NT2/D1 (cell line): Measurements from ENCODE around the gene MCU.

ENCODE experiments used
- DNase-seq: peaks from one replicate; pipeline ENCODE4 v3.0.0-alpha.2; 2011; ENCODE audit warnings: low read depth, low spot score
- H3K27me3 ChIP-seq: 2 replicates; pipeline ENCODE4 v1.6.0; 2011; ENCODE audit warnings: mild to moderate bottlenecking; ENCODE audit not compliant: insufficient read length, insufficient read depth
- H3K36me3 ChIP-seq: 2 replicates; pipeline ENCODE4 v1.6.1; 2011; ENCODE audit warnings: mild to moderate bottlenecking, low read length, mixed read lengths; ENCODE audit not compliant: insufficient read depth, insufficient read length
- H3K4me1 ChIP-seq: 2 replicates; pipeline ENCODE4 v1.5.1; 2011; ENCODE audit not compliant: insufficient read depth, insufficient read length
- H3K4me3 ChIP-seq: 2 replicates; pipeline ENCODE4 v1.5.1; 2011; ENCODE audit warnings: low read depth; ENCODE audit not compliant: insufficient read length
- H3K9ac ChIP-seq: 2 replicates; pipeline ENCODE4 v1.6.0; 2011; ENCODE audit warnings: low read depth; ENCODE audit not compliant: insufficient read length
- H3K9me3 ChIP-seq: 2 replicates; pipeline ENCODE4 v1.5.1; 2011; ENCODE audit warnings: mild to moderate bottlenecking, low read length; ENCODE audit not compliant: insufficient read depth
- SUZ12 ChIP-seq: IDR thresholded peaks from 2 replicates; pipeline ENCODE4 v1.6.1; 2011; ENCODE audit not compliant: insufficient read length, insufficient read depth; ENCODE audit errors: extremely low read depth
- YY1 ChIP-seq: IDR thresholded peaks from 2 replicates; pipeline ENCODE4 v1.6.1; 2011; ENCODE audit not compliant: insufficient read length, insufficient read depth
- ZNF274 ChIP-seq: IDR thresholded peaks from 2 replicates; pipeline ENCODE4 v1.6.1; 2011; ENCODE audit warnings: mild to moderate bottlenecking, low read depth, low read length

MCU gene

DNA sequence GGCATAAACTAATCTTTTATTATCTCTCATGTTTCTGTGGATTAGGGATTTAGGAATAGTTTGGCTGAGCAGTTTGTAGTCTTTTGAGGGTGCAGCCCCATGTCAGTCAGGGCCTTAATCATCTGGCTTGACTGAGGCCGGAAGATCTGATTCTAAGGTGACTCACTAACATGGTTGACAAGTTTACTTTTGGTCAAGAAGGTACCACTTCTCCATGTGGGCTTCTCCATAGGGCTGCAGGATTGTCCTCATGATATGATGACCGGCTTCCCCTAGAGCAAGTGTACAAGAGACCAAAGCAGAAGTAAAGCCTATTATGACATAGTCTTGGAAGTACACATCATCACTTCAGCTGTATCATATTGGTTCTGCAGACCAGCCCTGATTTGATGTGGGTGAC is 155.7 kb downstream of the MCU start:
- DNase-seq, result no peak
- H3K9ac ChIP-seq, result no peak overlapping the region
- no peaks in the 10 kb centered on the region for H3K4me1 ChIP-seq
- no peak for TF ChIP-seq SUZ12
- TF ChIP-seq ZNF274, result no peak
- TF ChIP-seq YY1, result no peak
- peaks cover 2% of the 10 kb centered on the region for H3K36me3 ChIP-seq
- no peak overlapping the region for H3K4me3 ChIP-seq
- H3K27me3 ChIP-seq, result no peaks in the 10 kb centered on the region
- peaks cover 10% of the 10 kb centered on the region; the same call in 1 of the 2 replicates for H3K9me3 ChIP-seq

DNA sequence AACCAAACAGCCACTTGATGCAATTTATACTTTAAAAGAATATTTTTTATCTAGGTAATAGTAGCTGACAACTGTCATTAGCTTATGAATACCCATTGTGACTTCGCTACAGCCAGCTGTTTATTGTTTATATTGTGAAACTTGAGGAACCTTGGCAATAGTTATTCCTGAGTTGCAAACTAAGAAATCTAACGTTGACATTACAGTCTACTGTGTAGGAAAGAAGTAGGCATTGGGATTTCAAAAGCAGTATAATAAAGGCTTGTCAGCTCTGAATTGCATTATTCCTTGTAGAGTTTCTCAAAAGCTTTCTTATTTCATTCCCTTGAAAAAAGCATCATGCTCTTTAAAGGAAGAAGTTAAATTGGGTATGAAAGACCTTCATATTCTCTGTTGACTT is 158.9 kb downstream of the MCU start:
- Histone ChIP-seq H3K9me3 (peaks cover 10% of the 10 kb centered on the region; the same call in 1 of the 2 replicates), H3K4me3 (no peak overlapping the region), H3K9ac (no peak overlapping the region), H3K27me3 (no peaks in the 10 kb centered on the region), H3K4me1 (no peaks in the 10 kb centered on the region), H3K36me3 (peaks cover 2% of the 10 kb centered on the region)
- DNase-seq, result no peak
- no peak for TF ChIP-seq SUZ12
- no peak for TF ChIP-seq ZNF274

DNA sequence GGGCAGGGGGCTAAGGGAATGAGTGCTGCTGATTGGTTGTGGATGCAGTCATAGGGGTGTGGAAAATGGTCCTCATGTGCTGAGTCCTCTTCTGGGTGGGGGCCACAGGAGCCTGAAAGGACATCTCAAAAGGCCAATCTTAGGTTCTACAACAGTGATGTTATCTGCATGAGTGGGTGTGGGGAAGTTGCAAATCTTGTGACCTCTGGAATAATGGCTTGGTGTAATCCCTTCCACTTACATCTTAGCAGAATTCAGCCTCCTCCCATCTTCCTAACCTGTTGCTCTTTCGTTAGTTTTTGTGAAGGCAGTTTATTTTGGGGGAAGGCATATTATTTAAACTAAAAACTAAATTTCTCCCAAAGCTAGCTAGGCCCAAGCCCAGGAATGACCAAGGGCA is 159.6 kb downstream of the MCU start:
- Histone ChIP-seq H3K9me3 (peaks cover 10% of the 10 kb centered on the region; the same call in 1 of the 2 replicates), H3K4me1 (no peaks in the 10 kb centered on the region), H3K27me3 (no peaks in the 10 kb centered on the region), H3K9ac (no peak overlapping the region), H3K4me3 (no peak overlapping the region), H3K36me3 (peaks cover 2% of the 10 kb centered on the region)
- no peak for DNase-seq
- TF ChIP-seq ZNF274 (no peak), SUZ12 (no peak), YY1 (no peak)

DNA sequence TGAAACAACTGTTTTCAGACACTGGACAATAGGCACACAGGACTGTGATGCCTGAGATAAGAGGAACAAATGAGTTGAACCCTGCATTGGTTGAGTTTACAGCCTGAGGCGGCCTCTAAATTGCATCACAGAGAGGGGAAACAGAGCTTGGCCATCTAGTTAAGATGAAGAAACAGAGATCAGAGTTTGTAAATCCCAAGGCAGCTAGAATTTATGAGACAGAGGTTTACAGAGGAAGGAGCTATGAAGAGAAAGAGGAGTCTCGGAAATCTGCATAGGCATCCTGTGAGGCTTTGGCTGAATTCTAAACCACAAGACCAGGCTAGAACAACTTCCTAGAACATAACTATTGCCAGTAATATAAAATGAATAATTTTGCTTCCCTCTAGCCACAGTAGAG is 160.6 kb downstream of the MCU start:
- Histone ChIP-seq H3K4me1 (no peaks in the 10 kb centered on the region), H3K36me3 (peaks cover 2% of the 10 kb centered on the region), H3K27me3 (no peaks in the 10 kb centered on the region), H3K4me3 (no peak overlapping the region), H3K9ac (no peak overlapping the region), H3K9me3 (peaks cover 10% of the 10 kb centered on the region; the same call in 1 of the 2 replicates)
- TF ChIP-seq YY1, result no peak
- no peak for TF ChIP-seq SUZ12
- no peak for TF ChIP-seq ZNF274
- DNase-seq, result no peak

DNA sequence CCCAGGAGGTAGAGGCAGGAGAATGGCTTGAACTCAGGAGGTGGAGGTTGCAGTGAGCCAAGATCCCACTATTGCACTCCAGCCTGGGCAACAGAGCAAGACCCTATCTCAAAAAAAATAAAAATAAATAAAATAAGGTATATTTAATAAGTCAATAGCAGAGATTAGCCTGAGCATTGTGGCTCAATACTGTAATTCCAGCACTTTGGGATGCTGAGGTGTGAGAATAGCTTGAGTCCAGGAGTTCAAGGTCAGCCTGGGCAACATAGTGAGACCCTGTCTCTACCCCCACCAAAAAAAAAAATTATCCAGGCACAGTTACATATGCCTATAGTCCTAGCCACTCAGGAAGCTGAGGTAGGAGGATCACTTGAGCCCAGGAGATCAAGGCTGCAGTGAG is 163.2 kb downstream of the MCU start:
- DNase-seq, result no peak
- Histone ChIP-seq H3K27me3 (no peaks in the 10 kb centered on the region), H3K36me3 (no peaks in the 10 kb centered on the region), H3K9ac (no peak overlapping the region), H3K9me3 (peaks cover 10% of the 10 kb centered on the region; the same call in 1 of the 2 replicates), H3K4me3 (no peak overlapping the region), H3K4me1 (no peaks in the 10 kb centered on the region)
- no peak for TF ChIP-seq YY1
- TF ChIP-seq ZNF274, result no peak
- no peak for TF ChIP-seq SUZ12

DNA sequence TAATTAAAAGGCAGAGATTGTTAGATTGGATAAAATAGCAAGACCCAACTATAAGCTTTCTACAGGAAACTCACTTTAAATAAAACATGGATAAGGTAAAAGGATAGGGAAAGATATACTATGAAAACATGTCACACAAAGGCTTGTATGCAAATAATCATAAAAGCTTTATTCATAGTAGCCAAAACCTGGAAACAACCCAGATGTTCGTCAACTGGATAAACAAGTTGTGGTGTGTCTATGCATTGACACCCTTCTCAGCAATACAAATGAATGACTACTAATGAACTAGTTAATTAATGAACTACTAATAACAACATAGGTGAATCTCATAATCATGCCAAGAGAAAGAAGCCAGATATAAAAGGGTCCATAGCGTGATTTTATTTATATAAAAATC is 163.8 kb downstream of the MCU start:
- Histone ChIP-seq H3K9ac (no peak overlapping the region), H3K4me3 (no peak overlapping the region), H3K27me3 (no peaks in the 10 kb centered on the region), H3K4me1 (no peaks in the 10 kb centered on the region), H3K9me3 (peaks cover 10% of the 10 kb centered on the region; the same call in 1 of the 2 replicates), H3K36me3 (no peaks in the 10 kb centered on the region)
- DNase-seq, result no peak
- no peak for TF ChIP-seq ZNF274

DNA sequence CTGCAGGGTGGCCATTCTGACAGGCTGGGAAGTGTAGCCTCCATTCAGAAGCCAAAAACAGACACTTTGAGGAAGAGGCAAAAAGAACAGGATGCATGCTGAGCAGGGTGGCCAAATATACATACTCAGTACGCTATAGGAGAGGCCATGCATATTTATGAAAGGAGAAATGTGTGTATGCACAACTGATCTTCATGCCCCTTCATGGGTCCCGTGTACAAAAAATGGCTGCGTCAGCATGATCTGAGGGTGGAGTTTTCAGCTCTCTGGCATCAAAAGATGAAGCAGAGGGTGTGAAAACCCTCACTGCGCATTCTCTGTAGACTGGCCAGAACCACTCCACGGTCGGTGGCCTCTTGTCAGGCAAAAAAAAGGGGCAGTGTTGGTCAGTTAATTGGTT is 166.1 kb downstream of the MCU start:
- H3K4me3 ChIP-seq, result no peak overlapping the region
- no peak for TF ChIP-seq ZNF274
- no peak for TF ChIP-seq YY1
- no peak for TF ChIP-seq SUZ12
- H3K4me1 ChIP-seq, result no peaks in the 10 kb centered on the region
- H3K36me3 ChIP-seq, result peaks cover 4% of the 10 kb centered on the region
- DNase-seq, result no peak
- H3K27me3 ChIP-seq, result no peaks in the 10 kb centered on the region
- no peaks in the 10 kb centered on the region for H3K9me3 ChIP-seq
- no peak overlapping the region for H3K9ac ChIP-seq

DNA sequence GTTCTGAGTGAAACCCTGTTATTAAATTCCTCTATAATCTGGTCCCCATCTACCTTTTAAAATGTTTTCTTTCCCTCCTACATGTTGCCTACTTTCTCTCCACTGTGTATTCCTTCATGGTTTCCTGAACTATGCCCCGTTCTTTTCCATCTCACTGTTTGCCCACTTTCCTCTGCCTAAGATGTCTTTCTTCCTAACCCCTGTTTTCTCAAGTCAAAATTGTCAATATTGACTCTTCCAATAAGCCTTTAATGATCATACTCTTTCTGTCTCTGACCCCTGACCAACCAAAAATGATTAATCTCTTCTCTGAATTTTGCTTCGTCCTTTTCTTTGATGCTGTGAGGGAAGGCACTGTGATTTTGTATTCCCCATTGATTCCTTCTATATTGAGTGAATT is 171.0 kb downstream of the MCU start:
- DNase-seq, result no peak

More for the DNA sequence above, 171.0 kb downstream of the MCU start:
- no peaks in the 10 kb centered on the region for H3K4me1 ChIP-seq
- H3K9ac ChIP-seq, result no peak overlapping the region
- no peak overlapping the region for H3K4me3 ChIP-seq
- H3K36me3 ChIP-seq, result peaks cover 4% of the 10 kb centered on the region
- TF ChIP-seq SUZ12, result no peak
- no peaks in the 10 kb centered on the region for H3K9me3 ChIP-seq
- no peaks in the 10 kb centered on the region for H3K27me3 ChIP-seq
